SK-N-SH treated with all-trans-retinoic acid at 6 μM for 48 hours (cell line): ENCODE measurements around the gene GJB3.
"Not testable (repeated sequence)": the region's sequence is repeated elsewhere in the genome, so short reads cannot be mapped to it uniquely, and the experiment has no call there.

Experiments
- ATAC-seq: fragments of 200-7000 bp; cut with Tn5 transposase; 3 replicates; pipeline ENCODE4 v1.9.1; 2020; ENCODE audit warnings: mild to moderate bottlenecking, moderate library complexity
- ARNTL ChIP-seq: fragments of 450-650 bp; formaldehyde crosslinking; IDR thresholded peaks from 2 replicates; pipeline ENCODE4 v1.5.0; 2020; ENCODE audit warnings: low read depth, mild to moderate bottlenecking, moderate library complexity, borderline replicate concordance
- BACH2 ChIP-seq: fragments of 250-450 bp; sonication (Bioruptor Pico); IDR thresholded peaks from 2 replicates; pipeline ENCODE4 v1.9.0; 2021; ENCODE audit warnings: mild to moderate bottlenecking, borderline replicate concordance
- CSDC2 ChIP-seq: fragments of 250-450 bp; sonication (Bioruptor Pico); IDR thresholded peaks from 2 replicates; pipeline ENCODE4 v1.5.0; 2020; ENCODE audit warnings: mild to moderate bottlenecking, moderate library complexity
- ESRRG ChIP-seq: fragments of 250-450 bp; sonication (Bioruptor Pico); IDR thresholded peaks from 2 replicates; pipeline ENCODE4 v1.6.1; 2021; ENCODE audit warnings: mild to moderate bottlenecking
- GLIS3 ChIP-seq: fragments of 250-450 bp; sonication (Bioruptor Pico); IDR thresholded peaks from 2 replicates; pipeline ENCODE4 v1.5.0; 2020; ENCODE audit warnings: mild to moderate bottlenecking, moderate library complexity
- OSR1 ChIP-seq: fragments of 250-450 bp; sonication (Bioruptor Pico); IDR thresholded peaks from 2 replicates; pipeline ENCODE4 v1.8.0; 2022; ENCODE audit warnings: moderate library complexity, mild to moderate bottlenecking, inconsistent platforms
- PPARA ChIP-seq: fragments of 250-450 bp; sonication (Bioruptor Pico); IDR thresholded peaks from 2 replicates; pipeline ENCODE4 v1.5.0; 2020; ENCODE audit warnings: mild to moderate bottlenecking, borderline replicate concordance
- RARB ChIP-seq: fragments of 250-450 bp; sonication (Bioruptor Pico); IDR thresholded peaks from 2 replicates; pipeline ENCODE4 v1.8.0; 2021; ENCODE audit warnings: mild to moderate bottlenecking, moderate library complexity
- SNAI2 ChIP-seq: fragments of 250-450 bp; sonication (Bioruptor Pico); IDR thresholded peaks from 2 replicates; pipeline ENCODE4 v1.5.0; 2020; ENCODE audit warnings: mild to moderate bottlenecking, moderate library complexity
- TOX ChIP-seq: fragments of 250-450 bp; sonication (Bioruptor Pico); IDR thresholded peaks from 2 replicates; pipeline ENCODE4 v1.8.0; 2021; ENCODE audit warnings: mild to moderate bottlenecking, moderate library complexity, borderline replicate concordance
- TSHZ2 ChIP-seq: fragments of 250-450 bp; sonication (Bioruptor Pico); IDR thresholded peaks from 2 replicates; pipeline ENCODE4 v1.5.0; 2020; ENCODE audit warnings: mild to moderate bottlenecking, moderate library complexity
- ZC3H10 ChIP-seq: fragments of 250-450 bp; sonication (Bioruptor Pico); IDR thresholded peaks from 2 replicates; pipeline ENCODE4 v1.5.1; 2021; ENCODE audit warnings: mild to moderate bottlenecking, moderate library complexity
- ZNF565 ChIP-seq: fragments of 450-650 bp; formaldehyde crosslinking; conservative IDR thresholded peaks from 2 replicates; pipeline ENCODE4 v1.5.0; 2020; ENCODE audit warnings: low read depth, mild to moderate bottlenecking, moderate library complexity
- ZNF70 ChIP-seq: fragments of 450-650 bp; formaldehyde crosslinking; IDR thresholded peaks from 2 replicates; pipeline ENCODE4 v1.5.0; 2020; ENCODE audit warnings: mild to moderate bottlenecking, moderate library complexity
- TF ChIP-seq, protein P1 (sequence below): fragments of 250-450 bp; sonication (Bioruptor Pico); IDR thresholded peaks from 2 replicates; pipeline ENCODE4 v1.8.0; 2021; ENCODE audit warnings: low read depth, mild to moderate bottlenecking, moderate library complexity, borderline replicate concordance
- TF ChIP-seq, protein P2 (sequence below): fragments of 250-450 bp; sonication (Bioruptor Pico); IDR thresholded peaks from 2 replicates; pipeline ENCODE4 v1.5.1; 2021; ENCODE audit warnings: mild to moderate bottlenecking, moderate library complexity
- TF ChIP-seq, protein P3 (sequence below): fragments of 250-450 bp; sonication (Bioruptor Pico); IDR thresholded peaks from 2 replicates; pipeline ENCODE4 v1.8.0; 2020; ENCODE audit warnings: mild to moderate bottlenecking, moderate library complexity, borderline replicate concordance
- TF ChIP-seq, protein P4 (sequence below): fragments of 250-450 bp; sonication (Bioruptor Pico); IDR thresholded peaks from 2 replicates; pipeline ENCODE4 v1.5.1; 2020; ENCODE audit warnings: low read depth, mild to moderate bottlenecking, moderate library complexity

GJB3 gene

GRCh38 chr1:34806396-34806795 is 25.4 kb downstream of the GJB3 start:
- TF ChIP-seq PPARA (CRISPR knock-in tag) (no peak), ZNF565 (CRISPR knock-in tag) (no peak), ARNTL (no peak), ZC3H10 (CRISPR knock-in tag) (no peak), ZNF70 (CRISPR knock-in tag) (no peak), GLIS3 (CRISPR knock-in tag) (no peak), CSDC2 (CRISPR knock-in tag) (no peak), OSR1 (CRISPR knock-in tag) (no peak), ESRRG (CRISPR knock-in tag) (no peak), SNAI2 (CRISPR knock-in tag) (no peak), RARB (CRISPR knock-in tag) (no peak), TSHZ2 (CRISPR knock-in tag) (no peak)
- TF ChIP-seq, protein P1, sequence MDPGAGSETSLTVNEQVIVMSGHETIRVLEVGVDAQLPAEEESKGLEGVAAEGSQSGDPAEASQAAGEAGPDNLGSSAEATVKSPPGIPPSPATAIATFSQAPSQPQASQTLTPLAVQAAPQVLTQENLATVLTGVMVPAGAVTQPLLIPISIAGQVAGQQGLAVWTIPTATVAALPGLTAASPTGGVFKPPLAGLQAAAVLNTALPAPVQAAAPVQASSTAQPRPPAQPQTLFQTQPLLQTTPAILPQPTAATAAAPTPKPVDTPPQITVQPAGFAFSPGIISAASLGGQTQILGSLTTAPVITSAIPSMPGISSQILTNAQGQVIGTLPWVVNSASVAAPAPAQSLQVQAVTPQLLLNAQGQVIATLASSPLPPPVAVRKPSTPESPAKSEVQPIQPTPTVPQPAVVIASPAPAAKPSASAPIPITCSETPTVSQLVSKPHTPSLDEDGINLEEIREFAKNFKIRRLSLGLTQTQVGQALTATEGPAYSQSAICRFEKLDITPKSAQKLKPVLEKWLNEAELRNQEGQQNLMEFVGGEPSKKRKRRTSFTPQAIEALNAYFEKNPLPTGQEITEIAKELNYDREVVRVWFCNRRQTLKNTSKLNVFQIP (CRISPR knock-in tag) = no peak
- TF ChIP-seq, protein P2, sequence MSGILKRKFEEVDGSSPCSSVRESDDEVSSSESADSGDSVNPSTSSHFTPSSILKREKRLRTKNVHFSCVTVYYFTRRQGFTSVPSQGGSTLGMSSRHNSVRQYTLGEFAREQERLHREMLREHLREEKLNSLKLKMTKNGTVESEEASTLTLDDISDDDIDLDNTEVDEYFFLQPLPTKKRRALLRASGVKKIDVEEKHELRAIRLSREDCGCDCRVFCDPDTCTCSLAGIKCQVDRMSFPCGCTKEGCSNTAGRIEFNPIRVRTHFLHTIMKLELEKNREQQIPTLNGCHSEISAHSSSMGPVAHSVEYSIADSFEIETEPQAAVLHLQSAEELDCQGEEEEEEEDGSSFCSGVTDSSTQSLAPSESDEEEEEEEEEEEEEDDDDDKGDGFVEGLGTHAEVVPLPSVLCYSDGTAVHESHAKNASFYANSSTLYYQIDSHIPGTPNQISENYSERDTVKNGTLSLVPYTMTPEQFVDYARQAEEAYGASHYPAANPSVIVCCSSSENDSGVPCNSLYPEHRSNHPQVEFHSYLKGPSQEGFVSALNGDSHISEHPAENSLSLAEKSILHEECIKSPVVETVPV = no peak
- TF ChIP-seq, protein P3, sequence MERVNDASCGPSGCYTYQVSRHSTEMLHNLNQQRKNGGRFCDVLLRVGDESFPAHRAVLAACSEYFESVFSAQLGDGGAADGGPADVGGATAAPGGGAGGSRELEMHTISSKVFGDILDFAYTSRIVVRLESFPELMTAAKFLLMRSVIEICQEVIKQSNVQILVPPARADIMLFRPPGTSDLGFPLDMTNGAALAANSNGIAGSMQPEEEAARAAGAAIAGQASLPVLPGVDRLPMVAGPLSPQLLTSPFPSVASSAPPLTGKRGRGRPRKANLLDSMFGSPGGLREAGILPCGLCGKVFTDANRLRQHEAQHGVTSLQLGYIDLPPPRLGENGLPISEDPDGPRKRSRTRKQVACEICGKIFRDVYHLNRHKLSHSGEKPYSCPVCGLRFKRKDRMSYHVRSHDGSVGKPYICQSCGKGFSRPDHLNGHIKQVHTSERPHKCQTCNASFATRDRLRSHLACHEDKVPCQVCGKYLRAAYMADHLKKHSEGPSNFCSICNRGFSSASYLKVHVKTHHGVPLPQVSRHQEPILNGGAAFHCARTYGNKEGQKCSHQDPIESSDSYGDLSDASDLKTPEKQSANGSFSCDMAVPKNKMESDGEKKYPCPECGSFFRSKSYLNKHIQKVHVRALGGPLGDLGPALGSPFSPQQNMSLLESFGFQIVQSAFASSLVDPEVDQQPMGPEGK = no peak
- TF ChIP-seq, protein P4, sequence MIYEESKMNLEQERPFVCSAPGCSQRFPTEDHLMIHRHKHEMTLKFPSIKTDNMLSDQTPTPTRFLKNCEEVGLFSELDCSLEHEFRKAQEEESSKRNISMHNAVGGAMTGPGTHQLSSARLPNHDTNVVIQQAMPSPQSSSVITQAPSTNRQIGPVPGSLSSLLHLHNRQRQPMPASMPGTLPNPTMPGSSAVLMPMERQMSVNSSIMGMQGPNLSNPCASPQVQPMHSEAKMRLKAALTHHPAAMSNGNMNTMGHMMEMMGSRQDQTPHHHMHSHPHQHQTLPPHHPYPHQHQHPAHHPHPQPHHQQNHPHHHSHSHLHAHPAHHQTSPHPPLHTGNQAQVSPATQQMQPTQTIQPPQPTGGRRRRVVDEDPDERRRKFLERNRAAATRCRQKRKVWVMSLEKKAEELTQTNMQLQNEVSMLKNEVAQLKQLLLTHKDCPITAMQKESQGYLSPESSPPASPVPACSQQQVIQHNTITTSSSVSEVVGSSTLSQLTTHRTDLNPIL (CRISPR knock-in tag) = no peak
- ATAC-seq = peak; percentile 25; the same call in 1 of the 3 replicates

GRCh38 chr1:34808051-34808810 is 27.2 kb downstream of the GJB3 start:
- no peak for ATAC-seq
- TF ChIP-seq, protein P1 (CRISPR knock-in tag) = no peak
- TF ChIP-seq TOX (CRISPR knock-in tag) (no peak), ESRRG (CRISPR knock-in tag) (no peak), ARNTL (no peak), CSDC2 (CRISPR knock-in tag) (no peak), BACH2 (CRISPR knock-in tag) (no peak)
- TF ChIP-seq, protein P4 (CRISPR knock-in tag) = no peak
- TF ChIP-seq, protein P3 = no peak
- TF ChIP-seq, protein P2 = no peak

DNA sequence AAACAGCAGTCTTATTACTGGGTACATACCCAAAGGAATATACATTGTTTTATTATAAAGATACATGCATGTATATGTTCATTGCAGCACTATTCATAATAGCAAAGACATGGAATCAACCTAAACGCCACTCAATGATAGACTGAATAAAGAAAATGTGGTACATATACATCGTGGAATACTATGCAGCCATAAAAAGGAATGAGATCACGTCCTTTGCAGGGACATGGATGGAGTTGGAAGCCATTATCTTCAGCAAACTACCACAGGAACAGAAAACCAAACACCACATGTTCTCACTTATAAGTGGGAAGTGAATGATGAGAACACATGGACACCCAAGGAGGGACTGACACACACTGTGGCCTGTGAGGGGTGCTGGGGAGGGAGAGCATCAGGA is 29.8 kb downstream of the GJB3 start:
- not testable (repeated sequence) for ATAC-seq
